HG03575 (cell line): ENCODE measurements around the gene FGF16.
"Not testable (repeated sequence)": the region's sequence is repeated elsewhere in the genome, so short reads cannot be mapped to it uniquely, and the experiment has no call there.

Experiments
- ATAC-seq: cut with Tn5 transposase; IDR thresholded peaks from one replicate; pipeline ENCODE4 v1.9.1; 2021; ENCODE audit not compliant: unreplicated experiment, insufficient number of reproducible peaks, low FRiP score; ENCODE audit errors: extremely low read depth

FGF16 gene

DNA sequence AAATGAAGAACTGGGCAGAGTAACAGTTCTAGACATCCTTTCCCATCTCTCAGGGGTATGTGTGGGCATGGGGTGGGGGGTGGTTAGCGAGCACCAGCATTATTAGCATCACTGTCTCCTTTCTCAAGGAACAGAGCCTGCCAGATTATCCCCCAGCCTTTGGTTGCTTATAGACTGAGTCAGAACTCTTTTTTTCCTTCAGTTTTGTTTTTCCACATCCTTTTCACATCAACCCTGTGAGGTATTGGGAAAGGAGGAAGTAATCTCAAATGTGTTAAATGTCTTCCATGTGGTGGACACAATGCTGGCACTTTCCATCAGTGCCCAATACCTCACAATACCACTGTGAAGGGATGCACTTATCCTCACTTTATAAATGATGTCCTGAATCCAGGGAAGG, 3.1 kb upstream of the FGF16 start:
- no peak for ATAC-seq

DNA sequence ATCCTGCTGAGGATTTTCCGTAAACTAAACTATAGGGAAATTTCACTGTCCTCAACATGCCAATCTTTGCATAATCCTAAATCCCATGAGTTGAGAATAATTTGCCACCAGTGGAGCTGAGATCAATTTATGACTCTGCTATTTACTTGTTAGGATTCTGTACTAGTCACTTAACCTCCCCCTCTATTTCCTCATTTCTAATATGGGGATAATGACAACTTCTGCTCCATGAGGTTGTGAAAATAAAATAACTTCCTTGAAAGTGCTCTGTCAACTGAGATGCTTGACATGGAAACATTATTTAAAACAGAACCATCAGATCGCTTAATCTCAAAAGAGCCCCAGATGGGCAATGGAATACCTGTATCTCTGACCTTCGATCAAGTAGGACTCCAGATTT, 2.6 kb upstream of the FGF16 start:
- no peak for ATAC-seq

DNA sequence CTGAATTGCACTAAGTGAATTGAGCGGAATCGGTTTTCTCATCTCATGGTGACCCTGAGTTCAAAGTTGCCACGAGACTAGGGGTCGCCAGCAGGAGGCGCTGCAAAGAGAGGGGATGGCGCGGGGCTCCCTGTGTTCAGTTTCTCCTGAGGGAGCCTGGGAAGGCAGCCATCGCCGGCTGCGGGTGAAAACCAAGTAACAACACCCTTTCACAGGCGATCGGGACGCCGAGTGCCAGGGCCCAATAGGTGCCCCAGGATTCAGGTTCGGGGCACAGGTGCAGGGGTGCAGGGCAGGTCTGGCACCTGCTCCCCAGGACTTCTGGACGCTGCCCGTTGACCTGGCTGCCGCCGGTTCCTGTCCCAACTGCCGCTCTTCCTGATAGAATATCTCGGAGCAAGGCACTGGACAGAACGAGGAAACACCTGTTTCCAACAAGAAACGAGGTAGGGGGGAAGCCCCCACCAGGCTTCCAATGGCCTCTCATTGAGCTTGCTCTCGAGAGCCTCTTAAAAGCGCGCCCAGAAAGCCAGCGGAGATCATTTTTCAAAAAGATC, 1.1 kb upstream of the FGF16 start:
- no peak for ATAC-seq

DNA sequence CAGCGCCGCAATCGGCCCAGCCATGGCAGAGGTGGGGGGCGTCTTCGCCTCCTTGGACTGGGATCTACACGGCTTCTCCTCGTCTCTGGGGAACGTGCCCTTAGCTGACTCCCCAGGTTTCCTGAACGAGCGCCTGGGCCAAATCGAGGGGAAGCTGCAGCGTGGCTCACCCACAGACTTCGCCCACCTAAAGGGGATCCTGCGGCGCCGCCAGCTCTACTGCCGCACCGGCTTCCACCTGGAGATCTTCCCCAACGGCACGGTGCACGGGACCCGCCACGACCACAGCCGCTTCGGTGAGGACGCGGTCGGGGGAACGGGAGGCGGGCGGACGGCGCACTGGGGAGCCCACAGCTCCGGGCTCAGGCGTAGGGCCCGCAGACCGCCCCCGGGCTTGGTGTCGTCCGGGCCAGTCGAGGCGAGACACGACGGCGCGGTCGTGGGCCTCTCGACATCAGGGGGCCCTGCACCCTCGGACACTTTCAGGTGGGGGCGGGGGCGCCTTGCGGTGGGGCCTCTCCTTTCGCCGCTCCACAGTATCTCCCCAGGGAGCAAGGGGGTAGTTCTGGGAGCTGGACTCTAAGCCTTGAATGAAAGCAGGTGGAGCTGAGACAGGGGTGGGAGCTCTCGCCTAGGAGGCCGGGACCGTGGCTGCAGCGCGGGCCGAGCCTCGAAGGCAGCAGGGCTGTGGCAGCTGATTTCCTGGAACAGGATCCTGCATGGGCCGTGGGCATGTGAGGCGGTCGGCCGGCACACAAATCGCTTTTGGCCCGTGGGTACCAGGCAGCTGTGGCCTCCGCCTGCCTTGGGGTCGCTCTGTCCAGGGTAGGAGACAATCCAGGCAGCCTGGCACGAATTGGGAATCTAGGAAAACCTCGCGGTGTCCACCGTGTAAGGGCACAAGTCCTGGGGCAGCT, 722 bp downstream of the FGF16 start:
- ATAC-seq = no peak

DNA sequence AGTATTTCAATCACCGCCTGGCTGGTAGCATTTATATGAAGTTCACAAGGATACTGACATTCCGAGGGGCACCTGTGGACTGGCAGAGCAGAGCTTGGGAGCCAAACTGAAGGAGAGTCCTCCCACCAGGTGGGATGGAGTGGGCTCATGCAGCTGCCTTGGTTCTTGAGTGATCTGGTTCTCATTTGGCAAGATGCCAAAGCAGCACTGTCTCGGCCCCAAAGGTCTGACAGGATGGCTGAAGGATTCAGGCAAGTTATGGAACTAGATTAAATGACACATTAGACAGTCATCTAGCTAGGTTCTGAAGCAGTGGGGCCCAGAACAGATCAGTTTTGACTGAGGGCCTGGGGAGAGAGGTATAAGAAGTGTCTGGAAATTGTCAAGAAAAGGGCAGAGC, 3.2 kb downstream of the FGF16 start:
- no peak for ATAC-seq

DNA sequence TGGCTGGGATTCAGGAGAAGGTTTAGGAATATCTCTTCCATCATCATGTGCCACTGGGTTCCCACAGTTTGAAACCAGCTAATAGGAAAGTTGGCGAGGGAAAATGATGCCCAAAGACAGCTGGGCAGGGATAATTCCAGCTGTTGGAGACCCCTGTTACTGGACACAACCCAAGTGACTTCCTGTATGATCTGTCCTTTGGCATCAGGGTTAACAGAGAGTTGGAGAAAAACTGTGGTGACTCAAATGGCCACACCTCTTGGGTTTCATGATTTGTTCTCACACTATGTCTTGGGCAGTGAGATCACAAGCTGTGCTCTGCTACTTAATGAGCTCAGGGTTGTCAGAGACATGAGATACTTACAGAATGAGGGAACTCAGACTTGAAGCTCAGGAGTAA, 3.8 kb downstream of the FGF16 start:
- no peak for ATAC-seq

DNA sequence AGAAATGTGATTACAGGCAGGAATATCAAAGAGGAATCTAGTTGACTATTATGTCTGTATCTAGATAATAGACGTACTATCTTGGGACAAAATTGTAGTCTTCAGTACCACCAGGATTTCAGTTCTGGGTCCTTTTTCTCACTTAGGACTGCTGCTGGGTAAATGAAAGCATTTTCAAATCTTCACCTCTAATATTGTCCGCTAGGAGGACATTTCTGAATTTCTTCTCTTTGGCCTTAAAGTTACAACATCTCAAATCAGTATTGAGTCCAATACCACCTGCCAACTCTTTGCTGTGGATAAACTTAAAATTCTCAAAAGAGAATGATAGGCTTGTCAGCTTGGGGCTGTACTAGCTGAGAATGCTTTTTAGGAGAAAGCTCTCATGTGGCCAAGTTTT, 6.0 kb downstream of the FGF16 start:
- no peak for ATAC-seq

DNA sequence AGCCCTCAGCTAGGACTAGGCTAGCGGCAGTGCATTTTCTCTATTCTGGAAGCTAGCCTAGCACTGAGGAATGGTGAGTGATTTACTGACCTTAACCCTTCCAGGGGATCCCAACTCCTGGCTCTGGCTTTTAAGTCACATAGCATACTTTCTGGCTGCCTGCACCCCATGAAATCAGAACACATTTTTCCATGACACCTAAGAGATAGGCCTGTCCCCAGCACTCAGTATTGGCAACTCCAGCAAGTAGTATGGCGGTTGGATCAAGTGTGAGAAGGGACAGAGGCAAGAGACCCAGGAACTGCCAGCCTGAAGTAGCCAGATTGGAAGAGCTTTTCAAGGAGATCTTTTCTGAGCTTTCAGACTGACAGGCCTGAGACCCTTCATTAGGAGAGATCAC, 8.2 kb downstream of the FGF16 start:
- no peak for ATAC-seq

DNA sequence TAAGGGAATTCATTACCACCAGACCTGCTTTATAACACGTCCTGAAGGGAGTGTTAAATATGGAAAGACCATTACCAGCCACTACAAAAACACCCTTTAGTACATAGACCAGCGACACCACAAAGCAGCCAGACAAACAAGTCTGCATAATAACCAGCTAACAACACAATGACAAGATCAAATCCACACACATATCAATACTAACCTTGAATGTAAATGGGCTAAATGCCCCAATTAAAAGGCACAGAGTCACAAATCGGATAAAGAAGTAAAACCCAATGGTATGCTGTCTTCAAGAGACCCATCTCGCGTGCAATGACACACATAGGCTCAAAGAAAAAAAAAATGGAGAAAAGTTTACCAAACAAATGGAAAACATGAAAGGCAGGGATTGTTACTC, 36.9 kb downstream of the FGF16 start:
- ATAC-seq = no peak

DNA sequence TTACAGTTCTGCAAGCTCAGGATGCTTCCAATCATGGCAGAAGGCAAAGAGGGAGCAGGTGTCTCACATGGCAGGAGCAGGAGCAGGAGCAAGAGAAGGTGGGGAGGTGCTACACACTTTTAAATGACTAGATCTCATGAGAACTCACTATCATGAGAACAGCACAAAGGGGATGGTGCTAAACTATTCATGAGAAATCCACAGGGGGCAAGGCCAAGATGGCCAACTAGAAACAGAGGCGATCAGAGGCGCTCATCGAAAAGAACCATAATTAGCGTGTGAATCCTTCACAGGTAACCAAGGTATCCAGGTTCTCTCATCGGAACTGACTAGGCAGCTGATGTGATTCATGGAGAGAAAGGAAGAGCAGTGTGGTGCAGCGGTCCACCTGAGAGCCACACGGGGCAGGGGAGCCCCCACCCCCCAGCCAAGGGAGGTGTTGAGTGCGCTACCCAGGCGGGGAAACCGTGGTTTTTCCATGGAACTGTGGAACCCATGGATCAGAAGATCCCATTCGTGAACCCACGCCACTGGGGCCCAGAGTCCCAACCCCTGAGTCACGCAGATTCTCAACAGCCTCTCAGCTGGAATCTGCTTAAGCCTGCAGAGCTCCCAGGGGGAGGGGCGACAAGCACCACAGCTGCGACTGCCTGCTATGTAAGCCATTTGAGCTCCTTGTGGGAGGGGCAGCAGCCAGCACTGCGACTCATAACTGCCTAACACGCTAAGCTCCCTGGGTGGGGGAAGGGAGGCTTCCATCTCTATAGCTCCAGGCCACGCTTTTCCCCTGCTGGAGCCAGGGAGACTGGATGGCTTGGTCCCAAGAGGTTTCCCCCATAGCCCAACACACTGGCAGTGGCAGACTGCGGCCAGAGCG, 46.7 kb downstream of the FGF16 start:
- ATAC-seq = no peak

DNA sequence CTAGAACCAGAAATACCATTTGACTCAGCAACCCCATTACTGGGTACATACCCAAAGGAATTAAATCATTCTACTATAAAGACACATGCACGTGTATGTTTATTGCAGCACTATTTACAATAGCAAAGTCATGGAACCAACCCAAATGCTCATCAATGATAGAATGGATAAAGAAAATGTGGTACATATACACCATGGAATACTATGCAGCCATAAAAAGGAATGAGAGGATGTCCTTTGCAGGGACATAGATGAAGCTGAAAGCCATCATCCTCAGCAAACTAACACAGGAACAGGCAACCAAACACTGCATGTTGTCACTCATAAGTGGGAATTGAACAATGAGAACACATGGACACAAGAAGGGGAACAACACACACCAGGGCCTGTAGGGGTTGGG, 53.0 kb downstream of the FGF16 start:
- not testable (repeated sequence) for ATAC-seq

DNA sequence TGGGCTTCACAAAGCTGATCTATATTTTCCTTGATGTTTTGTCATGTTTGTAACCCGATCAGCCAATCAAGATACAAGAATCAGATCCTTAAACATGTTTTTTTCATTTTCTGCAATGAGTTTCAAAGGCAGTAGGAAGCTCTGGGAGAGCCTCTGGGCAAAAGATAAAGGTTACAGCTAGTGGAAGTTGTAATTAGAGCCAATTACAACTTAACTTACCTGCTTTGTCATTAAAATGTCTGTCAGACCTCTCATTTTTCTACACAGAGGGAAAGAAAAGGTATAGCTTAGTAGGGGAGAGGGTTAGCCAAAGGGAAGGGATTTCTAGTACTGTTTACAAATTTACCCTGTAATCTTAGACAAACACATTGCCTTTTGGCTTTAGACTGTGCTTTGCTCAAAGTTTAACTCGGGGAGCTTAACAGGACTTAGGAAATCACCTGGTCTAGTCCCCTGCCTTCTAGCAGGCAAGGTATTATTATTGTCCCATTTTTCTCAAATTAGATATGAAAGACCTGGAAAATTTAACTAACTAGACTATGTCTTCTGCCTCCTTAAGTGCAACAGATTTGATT, 55.8 kb downstream of the FGF16 start:
- ATAC-seq = no peak

DNA sequence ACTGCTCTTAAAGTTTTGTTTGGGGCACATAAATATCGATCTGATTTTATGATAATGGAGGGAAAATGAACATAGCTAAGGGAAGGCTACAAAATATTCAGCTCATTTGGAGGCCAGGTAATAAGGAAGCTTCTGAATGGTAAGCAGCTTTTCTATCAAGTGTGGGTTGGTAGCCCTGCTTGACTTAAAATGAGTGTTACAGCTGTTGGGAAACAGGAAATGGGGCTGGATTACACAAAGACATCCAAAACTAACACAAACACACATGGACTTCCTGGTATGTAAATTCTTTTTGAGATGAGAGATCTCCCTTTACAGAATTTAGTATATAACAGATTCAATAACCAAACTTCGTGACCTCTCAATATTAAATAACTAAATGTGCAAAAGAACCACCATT, 58.0 kb downstream of the FGF16 start:
- ATAC-seq = no peak
